ENCODE data around the gene MED27.

The MED27 gene

GRCh38 chr9:131925677-131926177 lies 153.9 kb downstream of the MED27 start:
- TF ChIP-seq ZBTB7A (IDR thresholded peaks at IDR 0.05; ENCODE audit: low read depth) (no peak), REST (IDR thresholded peaks at IDR 0.05; ENCODE audit: low read depth) (no peak), EGR1 (IDR thresholded peaks at IDR 0.05) (no peak), TCF12 (IDR thresholded peaks at IDR 0.05; ENCODE audit: low read depth) (no peak), EP300 (IDR thresholded peaks at IDR 0.05; ENCODE audit: borderline replicate concordance) (no peak), YY1 (IDR thresholded peaks at IDR 0.05; ENCODE audit: low read depth) (no peak), CEBPB (IDR thresholded peaks at IDR 0.05) (no peak), TEAD4 (IDR thresholded peaks at IDR 0.05) (no peak), RAD21 (IDR thresholded peaks at IDR 0.05; ENCODE audit: low read depth) (no peak), NFIC (IDR thresholded peaks at IDR 0.05) (no peak), MAX (IDR thresholded peaks at IDR 0.05) (no peak), FOXM1 (IDR thresholded peaks at IDR 0.05; ENCODE audit: borderline replicate concordance, low read depth) (no peak)

GRCh38 chr9:131923766-131924165 lies 155.9 kb downstream of the MED27 start:
- TF ChIP-seq REST (IDR thresholded peaks at IDR 0.05; ENCODE audit: low read depth), result no peak
- TF ChIP-seq FOXM1 (IDR thresholded peaks at IDR 0.05; ENCODE audit: borderline replicate concordance, low read depth), result no peak

- TF ChIP-seq TAF1 (IDR thresholded peaks at IDR 0.05; ENCODE audit: low read depth) (no peak), RAD21 (IDR thresholded peaks at IDR 0.05; ENCODE audit: low read depth) (no peak), TEAD4 (IDR thresholded peaks at IDR 0.05) (no peak), FOXM1 (IDR thresholded peaks at IDR 0.05; ENCODE audit: borderline replicate concordance, low read depth) (no peak), USF1 (IDR thresholded peaks at IDR 0.05) (no peak), EGR1 (IDR thresholded peaks at IDR 0.05) (no peak), MAX (IDR thresholded peaks at IDR 0.05) (no peak), NFIC (IDR thresholded peaks at IDR 0.05) (no peak), CEBPB (IDR thresholded peaks at IDR 0.05) (no peak)
Measured at GRCh38 chr9:131923132-131923671, 156.5 kb downstream of the MED27 start.

- TF ChIP-seq CEBPB (IDR thresholded peaks at IDR 0.05) (no peak), TAF1 (IDR thresholded peaks at IDR 0.05; ENCODE audit: low read depth) (no peak), USF1 (IDR thresholded peaks at IDR 0.05) (no peak), ZBTB7A (IDR thresholded peaks at IDR 0.05; ENCODE audit: low read depth) (no peak), CREB1 (IDR thresholded peaks at IDR 0.05; ENCODE audit: low read depth) (no peak), YY1 (IDR thresholded peaks at IDR 0.05; ENCODE audit: low read depth) (no peak), NFIC (IDR thresholded peaks at IDR 0.05) (no peak), FOXM1 (IDR thresholded peaks at IDR 0.05; ENCODE audit: borderline replicate concordance, low read depth) (no peak)
Measured at GRCh38 chr9:131919216-131919615, 160.5 kb downstream of the MED27 start.

GRCh38 chr9:131918481-131918880 lies 161.2 kb downstream of the MED27 start:
- TF ChIP-seq YY1 (IDR thresholded peaks at IDR 0.05; ENCODE audit: low read depth) (no peak), CREB1 (IDR thresholded peaks at IDR 0.05; ENCODE audit: low read depth) (no peak), REST (IDR thresholded peaks at IDR 0.05; ENCODE audit: low read depth) (no peak), MAX (IDR thresholded peaks at IDR 0.05) (no peak)

All from Ishikawa (cell line).